ENCODE data around the gene ASB6. TPM values are rescaled to one million over a fixed set of nuclear protein-coding genes. Genes with fewer than 3 reads are reported as not detected.
"Not testable (repeated sequence)": the region's sequence is repeated elsewhere in the genome, so short reads cannot be mapped to it uniquely, and the experiment has no call there.

ASB6 gene
- total RNA-seq, 4 donors from 2014 or later = 21.7 to 29.2 (median 24.0) TPM

DNA sequence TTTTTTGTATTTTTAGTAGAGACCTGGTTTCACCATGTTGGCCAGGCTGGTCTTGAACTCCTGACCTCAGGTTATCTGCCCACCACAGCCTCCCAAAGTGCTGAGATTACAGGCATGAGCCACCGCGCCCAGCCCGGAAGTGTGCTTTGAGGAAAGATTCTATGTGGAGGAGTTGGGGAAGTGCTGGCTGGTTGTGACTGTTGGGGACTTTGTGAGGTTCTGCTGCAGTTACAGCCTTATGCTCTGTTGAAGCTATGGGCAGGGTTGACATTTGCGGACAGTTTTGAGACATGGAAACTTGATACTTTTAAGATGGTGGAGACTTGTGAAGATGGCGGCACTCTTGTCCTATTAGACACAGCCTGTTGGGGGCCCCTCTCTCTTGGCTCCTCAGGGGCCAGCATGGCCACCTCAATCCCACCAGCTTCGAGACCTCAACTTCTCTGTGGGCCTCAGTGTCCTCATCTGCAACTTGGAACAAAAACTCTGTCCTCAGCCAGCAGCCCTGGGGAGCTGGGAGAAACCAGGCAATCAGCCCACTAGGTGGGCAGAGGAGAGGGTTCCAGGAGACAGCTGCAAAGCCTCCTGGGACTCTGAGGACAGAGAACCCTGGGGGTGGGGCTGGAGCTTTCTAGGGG is 45.9 kb downstream of the ASB6 start:
- intact Hi-C loops (cut with DNase I) = no loop called here
- peaks cover 9 to 18% of the 10 kb centered on the region in 2 donors for H3K4me1 ChIP-seq
- no peaks in the 10 kb centered on the region for H3K36me3 ChIP-seq
- no peaks in the 10 kb centered on the region for H3K9me3 ChIP-seq
- WGBS, 2 donors = 84 to 90% methylated on average over 5 to 6 of the region's 6 CpGs
- no peak for DNase-seq
- TF ChIP-seq POLR2A (IDR thresholded peaks at IDR 0.05) = no peak
- TF ChIP-seq, protein P1, sequence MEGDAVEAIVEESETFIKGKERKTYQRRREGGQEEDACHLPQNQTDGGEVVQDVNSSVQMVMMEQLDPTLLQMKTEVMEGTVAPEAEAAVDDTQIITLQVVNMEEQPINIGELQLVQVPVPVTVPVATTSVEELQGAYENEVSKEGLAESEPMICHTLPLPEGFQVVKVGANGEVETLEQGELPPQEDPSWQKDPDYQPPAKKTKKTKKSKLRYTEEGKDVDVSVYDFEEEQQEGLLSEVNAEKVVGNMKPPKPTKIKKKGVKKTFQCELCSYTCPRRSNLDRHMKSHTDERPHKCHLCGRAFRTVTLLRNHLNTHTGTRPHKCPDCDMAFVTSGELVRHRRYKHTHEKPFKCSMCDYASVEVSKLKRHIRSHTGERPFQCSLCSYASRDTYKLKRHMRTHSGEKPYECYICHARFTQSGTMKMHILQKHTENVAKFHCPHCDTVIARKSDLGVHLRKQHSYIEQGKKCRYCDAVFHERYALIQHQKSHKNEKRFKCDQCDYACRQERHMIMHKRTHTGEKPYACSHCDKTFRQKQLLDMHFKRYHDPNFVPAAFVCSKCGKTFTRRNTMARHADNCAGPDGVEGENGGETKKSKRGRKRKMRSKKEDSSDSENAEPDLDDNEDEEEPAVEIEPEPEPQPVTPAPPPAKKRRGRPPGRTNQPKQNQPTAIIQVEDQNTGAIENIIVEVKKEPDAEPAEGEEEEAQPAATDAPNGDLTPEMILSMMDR (IDR thresholded peaks at IDR 0.05) = no peak
- no peaks in the 10 kb centered on the region for H3K27me3 ChIP-seq
- H3K27ac ChIP-seq = peak overlapping the region in 1 of 3 donors; percentile 83
- H3K4me3 ChIP-seq (replicated peaks in 1 of 3) = no peak overlapping the region

DNA sequence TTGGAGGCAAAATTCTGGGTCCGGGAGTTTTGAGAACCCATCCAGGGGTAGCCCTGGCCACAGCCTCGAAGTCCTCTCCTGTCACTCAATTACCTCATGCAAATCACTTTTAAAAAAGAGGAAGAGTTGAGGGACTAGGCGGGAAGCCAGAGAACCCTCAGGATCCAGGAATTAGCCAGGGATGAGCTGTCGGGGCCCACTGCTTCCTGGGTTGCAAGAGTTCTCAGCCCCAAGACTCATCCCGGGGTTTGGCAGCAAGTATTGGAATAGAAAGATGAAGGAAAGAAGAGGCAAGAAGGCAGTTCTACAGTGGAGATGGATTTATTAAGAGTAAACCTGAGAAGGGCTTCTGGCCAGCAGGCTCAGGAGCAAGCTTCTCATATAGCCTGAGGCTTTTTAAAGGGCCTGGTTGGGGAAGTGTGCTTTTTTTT is 46.6 kb downstream of the ASB6 start:
- WGBS, 2 donors = 68 to 82% methylated on average over 5 of the region's 5 CpGs
- intact Hi-C loops (cut with DNase I) = no loop called here
- Histone ChIP-seq H3K27me3 (no peaks in the 10 kb centered on the region), H3K27ac (no peak overlapping the region), H3K9me3 (no peaks in the 10 kb centered on the region), H3K36me3 (no peaks in the 10 kb centered on the region), H3K4me1 (peaks cover 9 to 18% of the 10 kb centered on the region in 2 donors), H3K4me3 (replicated peaks in 1 of 3) (no peak overlapping the region)
- TF ChIP-seq, protein P1 (IDR thresholded peaks at IDR 0.05) = no peak
- TF ChIP-seq POLR2A (IDR thresholded peaks at IDR 0.05) = no peak
- no peak for DNase-seq

DNA sequence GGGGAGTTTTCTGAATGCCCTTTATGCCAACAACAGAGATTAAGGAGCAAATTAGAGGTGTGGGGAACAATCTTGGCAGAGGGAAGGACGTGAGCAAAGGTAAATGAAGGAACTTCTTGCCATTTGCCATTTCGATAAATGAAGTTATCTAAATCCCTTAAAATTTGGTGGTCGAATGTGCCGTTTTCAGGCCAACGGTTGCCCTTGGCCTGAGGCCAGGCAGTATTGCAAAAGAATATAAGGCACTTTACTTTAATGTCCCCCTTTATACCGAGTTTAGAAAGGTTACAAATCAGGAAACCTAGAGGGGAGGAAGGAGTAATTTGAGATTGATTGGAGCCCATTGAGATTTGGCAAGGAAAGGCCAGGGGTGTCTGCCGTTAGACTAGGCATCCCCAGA is 47.3 kb downstream of the ASB6 start:
- no peak for DNase-seq
- 67 to 71% methylated on average over 7 of the region's 7 CpGs for WGBS, 2 donors
- no peaks in the 10 kb centered on the region for H3K27me3 ChIP-seq
- H3K36me3 ChIP-seq = no peaks in the 10 kb centered on the region
- no peak for TF ChIP-seq POLR2A (IDR thresholded peaks at IDR 0.05)
- TF ChIP-seq, protein P1 (IDR thresholded peaks at IDR 0.05) = no peak
- no peaks in the 10 kb centered on the region for H3K9me3 ChIP-seq
- H3K4me3 ChIP-seq (replicated peaks in 1 of 3) = no peak overlapping the region
- intact Hi-C loops (cut with DNase I) = no loop called here
- H3K27ac ChIP-seq = no peak overlapping the region
- peaks cover 9 to 18% of the 10 kb centered on the region in 2 donors for H3K4me1 ChIP-seq

DNA sequence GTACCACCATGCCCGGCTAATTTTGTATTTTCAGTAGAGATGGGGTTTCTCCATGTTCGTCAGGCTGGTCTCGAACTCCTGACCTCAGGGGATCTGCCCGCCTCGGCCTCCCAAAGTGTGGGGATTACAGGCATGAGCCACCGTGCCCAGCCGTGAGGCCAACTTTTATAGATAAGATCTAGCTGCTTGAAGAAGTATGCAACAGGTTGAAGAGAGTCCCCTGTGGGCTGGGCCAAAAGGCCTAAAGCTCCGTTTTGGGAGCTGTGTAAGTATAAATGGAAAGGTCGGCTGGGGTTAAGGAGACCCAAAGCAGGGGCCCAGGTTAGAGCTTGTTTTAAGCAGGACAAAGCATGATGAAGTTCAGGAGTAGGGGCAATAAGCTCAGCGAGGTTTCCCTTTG is 49.2 kb downstream of the ASB6 start:
- WGBS, 2 donors = 82 to 85% methylated on average over 10 of the region's 10 CpGs
- H3K4me3 ChIP-seq (replicated peaks in 1 of 3); H3K27me3 ChIP-seq; H3K9me3 ChIP-seq; H3K36me3 ChIP-seq; DNase-seq; intact Hi-C loops (cut with DNase I); H3K27ac ChIP-seq: not testable (repeated sequence)
- peaks cover 9 to 14% of the 10 kb centered on the region in 2 donors for H3K4me1 ChIP-seq

DNA sequence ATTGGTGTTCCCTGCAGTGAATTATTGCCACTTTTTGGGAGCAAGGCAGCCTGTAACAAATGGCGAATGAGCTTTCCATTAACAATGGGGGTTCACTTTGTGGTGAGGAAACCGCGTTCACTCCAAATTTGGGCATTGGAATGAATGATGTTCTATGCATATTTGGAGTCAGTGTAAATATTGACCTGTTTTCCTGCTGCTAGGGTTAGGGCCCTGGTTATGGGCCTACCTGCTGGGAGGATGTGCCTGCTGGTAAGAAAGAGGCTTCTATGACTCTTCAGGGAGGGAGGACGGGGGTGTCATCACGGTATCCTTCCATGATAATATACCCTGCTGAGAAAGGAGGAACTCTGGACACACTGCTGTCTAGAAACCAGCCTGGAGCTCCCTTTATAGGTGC is 50.0 kb downstream of the ASB6 start:
- H3K9me3 ChIP-seq = no peaks in the 10 kb centered on the region
- H3K4me3 ChIP-seq (replicated peaks in 1 of 3) = no peak overlapping the region
- 83 to 87% methylated on average over 5 of the region's 5 CpGs for WGBS, 2 donors
- no peak overlapping the region for H3K27ac ChIP-seq
- H3K36me3 ChIP-seq = no peaks in the 10 kb centered on the region
- no peak for DNase-seq
- no peak for TF ChIP-seq POLR2A (IDR thresholded peaks at IDR 0.05)
- no peaks in the 10 kb centered on the region for H3K27me3 ChIP-seq
- H3K4me1 ChIP-seq = peaks cover under 1 to 5% of the 10 kb centered on the region in 2 donors
- intact Hi-C loops (cut with DNase I) = no loop called here

DNA sequence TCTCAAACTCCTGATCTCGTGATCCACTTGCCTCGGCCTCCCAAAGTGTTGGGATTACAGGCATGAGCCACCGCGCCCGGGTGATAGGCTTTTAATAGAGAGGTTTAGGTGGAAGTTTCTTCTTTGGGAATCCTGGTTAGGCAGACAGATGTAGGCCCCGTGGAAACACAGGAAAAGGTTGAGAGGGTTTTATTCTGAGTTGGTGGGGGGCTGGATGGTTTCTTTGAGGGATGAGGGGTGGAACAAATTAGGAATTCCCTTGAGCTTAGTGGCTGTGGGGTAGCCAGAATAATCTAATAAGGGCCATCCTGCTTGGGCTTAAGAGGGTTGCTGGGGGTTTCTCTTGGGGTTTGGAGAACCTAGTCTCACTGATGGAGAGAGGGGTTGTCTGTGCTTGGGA is 51.5 kb downstream of the ASB6 start:
- no peaks in the 10 kb centered on the region for H3K27me3 ChIP-seq
- no peak overlapping the region for H3K4me3 ChIP-seq (replicated peaks in 1 of 3)
- no peaks in the 10 kb centered on the region for H3K9me3 ChIP-seq
- no peak overlapping the region for H3K27ac ChIP-seq
- 87 to 89% methylated on average over 6 of the region's 6 CpGs for WGBS, 2 donors
- intact Hi-C loops (cut with DNase I) = no loop called here
- no peaks in the 10 kb centered on the region for H3K36me3 ChIP-seq
- H3K4me1 ChIP-seq = no peaks in the 10 kb centered on the region
- TF ChIP-seq, protein P1 (IDR thresholded peaks at IDR 0.05) = no peak
- no peak for TF ChIP-seq POLR2A (IDR thresholded peaks at IDR 0.05)
- DNase-seq = no peak

Measured in thyroid gland (tissue), 4 donors.